ENCODE data around the gene SUCLG1.

DNA sequence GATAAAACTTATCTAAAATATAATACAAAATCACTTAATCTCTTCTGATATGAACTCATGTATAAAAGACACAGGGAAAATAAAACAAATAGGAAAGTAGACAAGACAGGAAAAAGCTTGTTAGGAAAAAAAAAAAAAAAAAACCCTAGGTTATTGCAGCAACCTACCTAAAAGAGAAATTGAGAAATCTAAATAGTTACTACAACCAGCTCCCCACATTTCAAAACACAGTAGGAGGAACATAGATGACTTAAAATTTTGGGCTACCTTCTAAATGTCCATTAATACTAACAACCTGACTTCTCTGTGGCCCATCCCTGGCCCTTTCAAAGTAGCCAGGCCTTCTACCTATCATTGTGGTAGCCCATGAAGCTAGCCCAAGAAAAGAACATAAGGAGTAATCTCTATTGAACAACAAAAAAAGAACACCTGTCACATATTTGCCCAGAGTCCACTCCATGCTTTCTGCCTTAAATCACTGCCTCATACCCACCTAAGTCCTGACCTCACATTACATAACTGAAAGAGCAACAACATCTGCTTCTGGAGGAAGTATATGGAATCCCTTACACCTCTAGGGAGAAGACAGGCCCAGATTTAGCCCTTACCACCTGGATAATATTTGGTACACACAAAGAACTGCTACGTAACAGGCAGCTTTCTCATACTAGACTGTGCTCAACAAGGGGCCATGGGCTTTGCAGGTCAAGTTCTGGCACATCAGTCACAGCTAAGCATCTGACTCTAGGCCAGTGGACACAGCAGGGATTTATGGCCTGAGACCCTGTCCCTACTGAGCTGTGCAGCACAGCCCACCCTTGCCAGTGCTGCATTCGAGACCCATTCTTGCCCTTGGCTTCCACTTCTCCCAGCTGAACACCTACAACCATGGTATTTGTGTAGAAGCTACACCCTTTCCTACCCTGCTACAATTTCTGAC is 8.5 kb downstream of the SUCLG1 start:
- TF ChIP-seq POLR2AphosphoS5 (IDR thresholded peaks at IDR 0.05) (no peak), POLR2A (IDR thresholded peaks at IDR 0.05) (no peak), EP300 (IDR thresholded peaks at IDR 0.05) (no peak)
- TF ChIP-seq, protein P1, sequence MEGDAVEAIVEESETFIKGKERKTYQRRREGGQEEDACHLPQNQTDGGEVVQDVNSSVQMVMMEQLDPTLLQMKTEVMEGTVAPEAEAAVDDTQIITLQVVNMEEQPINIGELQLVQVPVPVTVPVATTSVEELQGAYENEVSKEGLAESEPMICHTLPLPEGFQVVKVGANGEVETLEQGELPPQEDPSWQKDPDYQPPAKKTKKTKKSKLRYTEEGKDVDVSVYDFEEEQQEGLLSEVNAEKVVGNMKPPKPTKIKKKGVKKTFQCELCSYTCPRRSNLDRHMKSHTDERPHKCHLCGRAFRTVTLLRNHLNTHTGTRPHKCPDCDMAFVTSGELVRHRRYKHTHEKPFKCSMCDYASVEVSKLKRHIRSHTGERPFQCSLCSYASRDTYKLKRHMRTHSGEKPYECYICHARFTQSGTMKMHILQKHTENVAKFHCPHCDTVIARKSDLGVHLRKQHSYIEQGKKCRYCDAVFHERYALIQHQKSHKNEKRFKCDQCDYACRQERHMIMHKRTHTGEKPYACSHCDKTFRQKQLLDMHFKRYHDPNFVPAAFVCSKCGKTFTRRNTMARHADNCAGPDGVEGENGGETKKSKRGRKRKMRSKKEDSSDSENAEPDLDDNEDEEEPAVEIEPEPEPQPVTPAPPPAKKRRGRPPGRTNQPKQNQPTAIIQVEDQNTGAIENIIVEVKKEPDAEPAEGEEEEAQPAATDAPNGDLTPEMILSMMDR (IDR thresholded peaks at IDR 0.05): no peak

All from gastroesophageal sphincter (tissue), 3 donors.